AG04450 (cell line): ENCODE results near the gene KMO. TPM values are rescaled to one million over a fixed set of nuclear protein-coding genes. Genes with fewer than 3 reads are reported as not detected.

ENCODE experiments used
- CTCF ChIA-PET: fragments of 300-600, 350-600 bp; formaldehyde crosslinking; extraction: SDS; loops from one replicate; lab custom pipeline; 2022; ENCODE audit warnings: antibody characterized with exemption, inconsistent platforms; lab: Charles Lee
- POLR2A ChIA-PET: fragments of 350-600 bp; formaldehyde crosslinking; extraction: SDS; loops from one replicate; lab custom pipeline; 2021; ENCODE audit warnings: antibody characterized with exemption, inconsistent platforms; lab: Yijun Ruan, JAX
- DNase-seq: peaks from one replicate; pipeline ENCODE4 v3.0.0-alpha.2; 2011; ENCODE audit warnings: low read depth, low spot score
- H3K27ac ChIP-seq: one replicate; pipeline ENCODE4 v1.5.1; 2012; ENCODE audit warnings: low read depth, low read length, control low read depth
- H3K27me3 ChIP-seq: one replicate; pipeline ENCODE4 v1.6.0; 2012; ENCODE audit warnings: low read length; ENCODE audit not compliant: control insufficient read depth, insufficient read depth
- H3K4me3 ChIP-seq: 2 replicates; pipeline ENCODE4 v1.5.1; 2011; ENCODE audit warnings: mild to moderate bottlenecking, low read depth, low read length, control low read depth
- H3K9me3 ChIP-seq: 2 replicates; pipeline ENCODE4 v1.5.1; 2012; ENCODE audit warnings: low read length; ENCODE audit not compliant: control insufficient read depth, insufficient read depth
- polyA plus RNA-seq: library from polyadenylated mRNA; depleted of rRNA; stranded (reverse); fragments of >200 nt; gene quantifications from 2 replicates; pipeline ENCODE4 v1.2.3, GENCODE V29; 2011
- TF ChIP-seq, protein P1 (sequence below): IDR thresholded peaks from 2 replicates; pipeline ENCODE4 v1.5.1; 2011; ENCODE audit warnings: low read depth, low read length, control low read depth, inconsistent platforms

The KMO gene
- polyA plus RNA-seq, 1 experiment, result 0.07 TPM

DNA sequence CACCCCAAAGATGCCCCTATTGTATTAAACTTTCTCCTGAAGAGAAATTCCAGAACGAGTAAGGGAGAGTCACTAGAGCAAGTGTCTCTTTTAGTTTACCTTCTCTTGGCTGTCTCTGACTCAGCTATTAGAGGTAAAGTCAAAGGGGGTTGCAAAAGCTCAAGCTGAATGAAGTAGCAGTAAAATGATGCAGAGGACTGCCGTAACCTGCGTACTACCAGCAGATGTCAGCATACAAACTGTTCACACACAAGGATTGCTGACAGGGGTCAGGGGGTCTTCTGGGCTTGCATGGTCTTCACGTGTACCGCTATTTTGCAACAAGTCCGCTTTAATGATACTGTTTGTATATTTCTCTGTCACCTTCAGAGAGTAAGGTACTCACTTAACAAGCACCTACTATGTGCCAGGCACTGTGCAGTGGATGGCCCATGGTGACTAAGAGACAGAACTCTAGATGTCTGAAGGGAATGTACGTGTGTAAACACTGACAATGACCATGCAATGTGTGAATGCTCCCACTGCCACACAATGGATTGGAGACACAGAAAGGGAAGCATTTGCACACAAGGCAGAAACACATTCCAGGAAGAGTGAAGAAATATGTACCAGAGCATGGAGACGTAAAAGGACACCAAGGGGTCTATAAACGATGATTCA lies 73.1 kb downstream of the KMO start:
- POLR2A ChIA-PET, result no interaction called here
- CTCF ChIA-PET, result interaction anchor here (0.9 to 1.3 kb wide), 2 partner anchors 22 to 243 kb away, joined by 4 read pairs; partner anchors contain the start of gene EXO1
- Histone ChIP-seq H3K27me3 (no peaks in the 10 kb centered on the region), H3K27ac (no peak overlapping the region), H3K9me3 (no peaks in the 10 kb centered on the region), H3K4me3 (no peak overlapping the region)
- TF ChIP-seq, protein P1, sequence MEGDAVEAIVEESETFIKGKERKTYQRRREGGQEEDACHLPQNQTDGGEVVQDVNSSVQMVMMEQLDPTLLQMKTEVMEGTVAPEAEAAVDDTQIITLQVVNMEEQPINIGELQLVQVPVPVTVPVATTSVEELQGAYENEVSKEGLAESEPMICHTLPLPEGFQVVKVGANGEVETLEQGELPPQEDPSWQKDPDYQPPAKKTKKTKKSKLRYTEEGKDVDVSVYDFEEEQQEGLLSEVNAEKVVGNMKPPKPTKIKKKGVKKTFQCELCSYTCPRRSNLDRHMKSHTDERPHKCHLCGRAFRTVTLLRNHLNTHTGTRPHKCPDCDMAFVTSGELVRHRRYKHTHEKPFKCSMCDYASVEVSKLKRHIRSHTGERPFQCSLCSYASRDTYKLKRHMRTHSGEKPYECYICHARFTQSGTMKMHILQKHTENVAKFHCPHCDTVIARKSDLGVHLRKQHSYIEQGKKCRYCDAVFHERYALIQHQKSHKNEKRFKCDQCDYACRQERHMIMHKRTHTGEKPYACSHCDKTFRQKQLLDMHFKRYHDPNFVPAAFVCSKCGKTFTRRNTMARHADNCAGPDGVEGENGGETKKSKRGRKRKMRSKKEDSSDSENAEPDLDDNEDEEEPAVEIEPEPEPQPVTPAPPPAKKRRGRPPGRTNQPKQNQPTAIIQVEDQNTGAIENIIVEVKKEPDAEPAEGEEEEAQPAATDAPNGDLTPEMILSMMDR, result peak; percentile 22; the same call in 1 of the 2 replicates
- no peak for DNase-seq

- H3K27me3 ChIP-seq, result no peaks in the 10 kb centered on the region
- H3K27ac ChIP-seq, result no peak overlapping the region
- TF ChIP-seq, protein P1, result no peak
- no peak for DNase-seq
- POLR2A ChIA-PET, result no interaction called here
- CTCF ChIA-PET, result interaction anchor here (1.0 kb wide), 1 partner anchor 21 kb away, joined by 3 read pairs; no protein-coding TSS in a partner anchor
- H3K4me3 ChIP-seq, result no peak overlapping the region
- H3K9me3 ChIP-seq, result no peaks in the 10 kb centered on the region
These were observed 74.4 kb downstream of the KMO start for GRCh38 chr1:241606544-241606943.

DNA sequence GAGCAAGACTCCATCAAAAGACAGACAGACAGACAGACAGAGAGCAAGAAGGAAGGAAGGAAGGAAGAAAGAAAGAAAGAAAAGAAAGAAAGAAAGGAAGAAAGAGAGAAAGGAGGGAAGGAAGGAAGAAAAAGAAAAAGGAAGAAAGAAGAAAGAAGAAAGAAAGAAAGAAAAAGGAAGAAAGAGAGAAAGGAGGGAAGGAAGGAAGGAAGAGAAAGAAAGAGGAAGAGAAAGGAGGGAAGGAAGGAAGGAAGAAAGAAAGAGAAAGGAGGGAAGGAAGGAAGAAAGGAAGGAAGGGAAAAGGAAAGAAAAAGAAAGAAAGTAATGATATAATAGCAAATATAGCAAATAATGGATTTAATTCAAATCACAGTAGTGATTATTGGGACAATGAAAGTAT lies 75.3 kb downstream of the KMO start:
- CTCF ChIA-PET, result no interaction called here
- Histone ChIP-seq H3K27me3 (no peaks in the 10 kb centered on the region), H3K27ac (no peak overlapping the region), H3K9me3 (no peaks in the 10 kb centered on the region), H3K4me3 (no peak overlapping the region)
- DNase-seq, result no peak
- TF ChIP-seq, protein P1, result no peak
- POLR2A ChIA-PET, result no interaction called here

DNA sequence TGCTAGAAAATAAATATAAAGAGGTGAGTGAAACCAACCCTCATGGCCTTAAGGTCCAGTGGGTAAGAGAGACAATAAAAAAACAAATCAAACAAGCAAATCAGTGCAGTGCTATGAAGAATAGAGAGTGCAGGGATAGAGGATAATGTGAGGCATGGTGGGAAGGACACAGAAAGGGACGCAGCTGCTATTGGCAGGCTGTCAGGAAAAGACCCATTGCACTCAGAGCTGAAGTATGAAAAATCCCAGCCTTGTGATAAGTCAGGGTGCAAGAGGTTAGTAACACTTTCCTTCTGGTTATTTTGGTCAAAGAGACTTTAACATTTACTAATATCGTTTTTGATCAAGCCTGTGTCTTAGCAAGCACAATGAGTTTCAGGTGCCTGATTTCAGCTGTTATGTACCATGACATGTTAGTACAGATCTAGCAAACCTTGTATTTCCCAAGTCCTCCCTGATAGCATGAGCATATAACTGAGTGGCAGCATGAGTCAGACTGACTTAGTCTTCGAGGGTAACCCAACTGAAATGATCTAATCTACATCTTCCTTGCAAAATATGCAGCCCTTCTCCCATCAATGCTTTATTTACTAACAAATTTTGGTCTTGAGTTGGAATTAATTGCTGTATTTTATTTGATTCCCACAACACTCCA lies 76.3 kb downstream of the KMO start:
- H3K27me3 ChIP-seq, result no peaks in the 10 kb centered on the region
- no peak overlapping the region for H3K27ac ChIP-seq
- ChIA-PET POLR2A (no interaction called here), CTCF (interaction anchor here (0.6 kb wide), 1 partner anchor 390 kb away, joined by 4 read pairs; the partner anchor contains the start of gene MAP1LC3C)
- DNase-seq, result no peak
- no peak overlapping the region for H3K4me3 ChIP-seq
- TF ChIP-seq, protein P1, result no peak
- no peaks in the 10 kb centered on the region for H3K9me3 ChIP-seq
